ENCODE data around the gene LYRM1.
"Not testable (repeated sequence)": the region's sequence is repeated elsewhere in the genome, so short reads cannot be mapped to it uniquely, and the experiment has no call there.

The LYRM1 gene

DNA sequence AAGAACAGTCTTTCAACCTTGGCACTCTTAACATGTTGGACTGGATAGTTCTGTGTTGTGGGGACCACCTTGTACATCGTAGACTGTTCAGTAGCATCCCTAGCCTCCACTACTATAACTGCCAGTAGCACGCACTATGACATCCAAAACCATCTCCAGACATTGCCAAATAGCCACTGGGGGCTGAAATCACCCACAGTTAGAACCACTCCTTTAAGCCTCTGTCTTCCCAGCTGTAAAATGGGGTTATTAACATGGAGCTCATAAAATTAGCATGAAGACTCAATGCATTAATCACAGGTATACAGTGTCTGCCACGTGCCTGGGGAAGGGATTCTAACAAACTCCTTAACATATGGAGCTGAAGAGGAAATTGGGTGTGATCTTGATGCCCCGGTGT, 49.7 kb downstream of the LYRM1 start:
- TF ChIP-seq FOXP2 (optimal IDR thresholded peaks at IDR 0.05; ENCODE audit: control extremely low read depth, extremely low read length, insufficient read depth) (no peak), POLR2AphosphoS5 (IDR thresholded peaks at IDR 0.05; ENCODE audit: borderline replicate concordance, low read depth, low read length) (no peak), EZH2 (IDR thresholded peaks at IDR 0.05) (no peak)
- H3K4me3 ChIP-seq: no peak overlapping the region
- H3K36me3 ChIP-seq (ENCODE audit: insufficient read depth, low read length): no peaks in the 10 kb centered on the region
- H3K27ac ChIP-seq: no peak overlapping the region
- DNase-seq (ENCODE audit: low read depth, low spot score): no peak
- no peaks in the 10 kb centered on the region for H3K9me3 ChIP-seq (ENCODE audit: low read depth, low read length)
- H3K9ac ChIP-seq (ENCODE audit: insufficient read length): no peak overlapping the region

DNA sequence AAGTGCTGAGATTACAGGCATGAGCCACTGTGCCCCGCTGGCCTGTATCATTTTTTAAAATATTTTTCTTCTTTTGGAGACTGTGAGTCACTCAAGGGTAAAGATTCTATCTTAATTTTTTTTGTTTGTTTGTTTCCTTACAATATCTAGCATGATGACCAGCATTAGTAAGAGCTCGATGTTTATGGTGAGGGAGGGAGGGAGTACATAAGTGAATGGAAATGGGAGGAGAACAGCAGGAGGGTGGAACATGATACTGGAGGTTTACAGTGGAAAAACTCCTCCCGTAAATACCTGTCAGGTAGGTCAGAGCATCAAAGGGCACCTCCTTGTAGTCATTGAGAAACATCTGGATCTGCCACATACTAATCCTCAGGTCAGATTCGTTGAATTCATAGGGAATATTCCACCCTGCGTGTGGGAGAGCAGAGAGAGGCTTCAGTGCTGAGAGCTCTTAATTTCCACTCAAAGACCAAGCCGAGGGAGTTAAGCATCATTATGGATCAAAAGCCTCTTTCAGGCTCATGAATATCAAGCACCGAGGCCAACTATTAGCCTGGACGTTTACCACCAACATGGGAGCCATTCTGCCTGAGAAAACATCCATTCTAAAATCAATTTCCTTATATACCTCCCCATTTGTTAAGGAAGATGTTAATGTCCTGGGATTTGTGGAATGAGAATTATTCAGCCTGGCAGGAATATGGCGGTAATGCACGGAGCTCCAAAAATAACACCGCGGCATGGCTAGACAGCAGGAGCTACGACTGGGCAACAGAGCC, 51.8 kb downstream of the LYRM1 start:
- DNase-seq (ENCODE audit: low read depth, low spot score): no peak

DNA sequence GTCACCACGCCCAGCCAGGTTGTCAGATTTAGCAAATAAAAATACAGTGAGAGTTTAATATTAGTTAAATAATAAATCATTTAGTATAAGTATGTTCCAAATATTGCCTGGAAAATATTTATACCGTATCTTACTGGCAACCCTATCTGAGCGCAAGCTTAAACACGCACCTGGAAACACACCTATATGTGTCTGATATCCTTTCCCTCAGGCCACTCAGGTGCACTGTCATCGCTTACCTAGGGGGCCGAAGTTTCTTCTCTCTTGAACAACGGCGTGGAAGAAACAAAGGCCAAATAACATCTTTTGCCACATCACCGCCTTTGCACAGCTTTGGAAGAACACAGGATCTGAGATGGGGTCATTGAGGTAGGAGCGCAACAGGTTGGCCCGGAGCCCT, 54.0 kb downstream of the LYRM1 start:
- no peak overlapping the region for H3K27ac ChIP-seq
- H3K4me3 ChIP-seq: no peak overlapping the region
- no peaks in the 10 kb centered on the region for H3K36me3 ChIP-seq (ENCODE audit: insufficient read depth, low read length)
- TF ChIP-seq POLR2AphosphoS5 (IDR thresholded peaks at IDR 0.05; ENCODE audit: borderline replicate concordance, low read depth, low read length) (no peak), EZH2 (IDR thresholded peaks at IDR 0.05) (no peak), FOXP2 (optimal IDR thresholded peaks at IDR 0.05; ENCODE audit: control extremely low read depth, extremely low read length, insufficient read depth) (no peak)
- no peak for DNase-seq (ENCODE audit: low read depth, low spot score)
- H3K9ac ChIP-seq (ENCODE audit: insufficient read length): no peak overlapping the region
- H3K9me3 ChIP-seq (ENCODE audit: low read depth, low read length): no peaks in the 10 kb centered on the region

More for the DNA sequence above, 51.8 kb downstream of the LYRM1 start:
- Histone ChIP-seq H3K9ac (ENCODE audit: insufficient read length) (no peak overlapping the region), H3K4me3 (no peak overlapping the region), H3K9me3 (ENCODE audit: low read depth, low read length) (no peaks in the 10 kb centered on the region), H3K36me3 (ENCODE audit: insufficient read depth, low read length) (no peaks in the 10 kb centered on the region), H3K27ac (no peak overlapping the region)
- TF ChIP-seq FOXP2 (optimal IDR thresholded peaks at IDR 0.05; ENCODE audit: control extremely low read depth, extremely low read length, insufficient read depth): no peak
- TF ChIP-seq EZH2 (IDR thresholded peaks at IDR 0.05): no peak
- no peak for TF ChIP-seq POLR2AphosphoS5 (IDR thresholded peaks at IDR 0.05; ENCODE audit: borderline replicate concordance, low read depth, low read length)

DNA sequence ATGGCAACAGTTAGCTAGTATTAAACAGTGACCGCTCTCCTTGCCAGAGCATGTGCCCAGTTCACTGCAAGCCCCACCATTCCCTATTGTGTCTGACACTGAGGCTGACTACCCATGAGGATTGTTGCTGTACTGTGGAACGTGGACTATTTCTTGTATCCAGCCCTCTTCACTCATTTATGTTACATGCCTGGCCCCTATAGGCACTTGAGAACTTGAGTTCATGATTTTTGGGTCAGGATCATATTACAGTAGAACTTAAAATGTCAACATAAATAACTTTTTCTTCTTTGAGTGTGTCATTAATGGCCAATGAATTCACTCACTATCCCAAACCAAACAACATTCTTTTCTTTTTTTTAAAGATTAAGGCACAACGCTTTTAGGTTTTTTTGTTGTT, 55.7 kb downstream of the LYRM1 start:
- H3K9ac ChIP-seq (ENCODE audit: insufficient read length): no peak overlapping the region
- no peaks in the 10 kb centered on the region for H3K36me3 ChIP-seq (ENCODE audit: insufficient read depth, low read length)
- no peaks in the 10 kb centered on the region for H3K9me3 ChIP-seq (ENCODE audit: low read depth, low read length)
- no peak overlapping the region for H3K4me3 ChIP-seq
- DNase-seq (ENCODE audit: low read depth, low spot score): no peak
- no peak overlapping the region for H3K27ac ChIP-seq
- TF ChIP-seq FOXP2 (optimal IDR thresholded peaks at IDR 0.05; ENCODE audit: control extremely low read depth, extremely low read length, insufficient read depth) (no peak), EZH2 (IDR thresholded peaks at IDR 0.05) (no peak), POLR2AphosphoS5 (IDR thresholded peaks at IDR 0.05; ENCODE audit: borderline replicate concordance, low read depth, low read length) (no peak)

DNA sequence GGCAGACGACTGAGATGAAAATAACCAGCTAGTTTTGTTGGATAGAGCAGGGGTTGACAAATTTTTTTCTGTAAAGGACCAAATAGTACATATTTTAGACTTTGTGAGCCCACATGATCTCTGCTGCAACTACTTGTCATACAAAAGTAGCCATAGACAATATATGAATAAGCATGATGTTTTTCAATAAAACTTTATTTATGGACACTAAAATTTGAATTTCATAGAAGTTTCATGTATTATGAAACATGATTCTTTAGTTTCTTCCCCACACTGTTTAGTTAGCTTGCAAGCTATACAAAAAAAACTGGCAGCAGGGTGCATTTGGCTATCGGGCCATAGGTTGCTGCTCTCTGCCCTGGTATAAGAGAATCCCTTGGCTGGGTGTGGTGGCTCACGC, 56.6 kb downstream of the LYRM1 start:
- no peak overlapping the region for H3K27ac ChIP-seq
- no peaks in the 10 kb centered on the region for H3K9me3 ChIP-seq (ENCODE audit: low read depth, low read length)
- no peak for DNase-seq (ENCODE audit: low read depth, low spot score)
- H3K9ac ChIP-seq (ENCODE audit: insufficient read length): no peak overlapping the region
- no peak overlapping the region for H3K4me3 ChIP-seq
- no peak for TF ChIP-seq FOXP2 (optimal IDR thresholded peaks at IDR 0.05; ENCODE audit: control extremely low read depth, extremely low read length, insufficient read depth)
- no peak for TF ChIP-seq EZH2 (IDR thresholded peaks at IDR 0.05)
- no peak for TF ChIP-seq POLR2AphosphoS5 (IDR thresholded peaks at IDR 0.05; ENCODE audit: borderline replicate concordance, low read depth, low read length)
- H3K36me3 ChIP-seq (ENCODE audit: insufficient read depth, low read length): no peaks in the 10 kb centered on the region

DNA sequence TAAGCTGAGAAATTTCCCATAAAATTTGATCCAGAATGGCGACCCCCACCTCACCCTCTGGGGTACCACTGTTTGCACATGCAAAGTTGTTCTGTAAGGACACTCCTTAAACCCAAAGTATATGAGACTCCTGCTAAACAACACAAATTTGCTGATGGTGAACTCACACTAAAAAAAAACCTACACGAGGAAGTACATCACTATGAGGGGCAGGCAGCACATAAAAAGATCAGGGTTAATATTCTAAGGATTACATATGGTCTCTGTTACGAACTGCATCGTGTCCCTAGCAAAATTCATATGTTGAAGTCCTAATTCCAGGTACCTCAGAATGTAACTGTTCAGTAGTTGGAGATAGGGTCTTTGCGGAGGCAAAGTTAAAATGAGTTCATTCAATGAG, 60.3 kb downstream of the LYRM1 start:
- DNase-seq (ENCODE audit: low read depth, low spot score): no peak
- no peak for TF ChIP-seq FOXP2 (optimal IDR thresholded peaks at IDR 0.05; ENCODE audit: control extremely low read depth, extremely low read length, insufficient read depth)
- TF ChIP-seq EZH2 (IDR thresholded peaks at IDR 0.05): no peak
- TF ChIP-seq POLR2AphosphoS5 (IDR thresholded peaks at IDR 0.05; ENCODE audit: borderline replicate concordance, low read depth, low read length): no peak

DNA sequence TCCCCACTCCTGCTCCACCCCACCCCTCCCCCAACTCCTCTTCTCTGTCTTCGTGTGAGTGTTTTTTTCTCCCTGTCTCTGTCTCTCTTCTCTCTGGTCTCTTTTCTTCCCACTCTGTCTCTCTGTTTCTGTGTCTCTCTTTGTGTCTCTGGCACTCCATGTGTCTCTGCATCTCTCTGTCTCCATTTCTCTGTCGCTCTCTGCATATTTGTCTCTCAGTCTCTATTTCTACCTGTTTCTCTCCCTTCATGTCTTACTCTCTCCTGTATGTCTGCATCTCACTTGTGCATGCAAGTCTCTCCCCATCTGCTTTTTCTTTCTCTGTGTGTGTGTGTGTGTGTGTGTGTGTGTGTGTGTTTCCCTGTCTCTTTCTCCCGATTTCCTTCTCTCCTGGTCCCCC, 68.2 kb downstream of the LYRM1 start:
- H3K36me3 ChIP-seq (ENCODE audit: insufficient read depth, low read length): no peaks in the 10 kb centered on the region
- H3K4me3 ChIP-seq: no peak overlapping the region
- H3K9me3 ChIP-seq (ENCODE audit: low read depth, low read length): no peaks in the 10 kb centered on the region
- DNase-seq (ENCODE audit: low read depth, low spot score): no peak
- no peak overlapping the region for H3K27ac ChIP-seq
- no peak overlapping the region for H3K9ac ChIP-seq (ENCODE audit: insufficient read length)
- TF ChIP-seq FOXP2 (optimal IDR thresholded peaks at IDR 0.05; ENCODE audit: control extremely low read depth, extremely low read length, insufficient read depth): no peak
- TF ChIP-seq POLR2AphosphoS5 (IDR thresholded peaks at IDR 0.05; ENCODE audit: borderline replicate concordance, low read depth, low read length): no peak
- no peak for TF ChIP-seq EZH2 (IDR thresholded peaks at IDR 0.05)

More for the DNA sequence above, 60.3 kb downstream of the LYRM1 start:
- no peak overlapping the region for H3K27ac ChIP-seq
- no peaks in the 10 kb centered on the region for H3K9me3 ChIP-seq (ENCODE audit: low read depth, low read length)
- H3K4me3 ChIP-seq: no peak overlapping the region
- H3K36me3 ChIP-seq (ENCODE audit: insufficient read depth, low read length): no peaks in the 10 kb centered on the region
- no peak overlapping the region for H3K9ac ChIP-seq (ENCODE audit: insufficient read length)

DNA sequence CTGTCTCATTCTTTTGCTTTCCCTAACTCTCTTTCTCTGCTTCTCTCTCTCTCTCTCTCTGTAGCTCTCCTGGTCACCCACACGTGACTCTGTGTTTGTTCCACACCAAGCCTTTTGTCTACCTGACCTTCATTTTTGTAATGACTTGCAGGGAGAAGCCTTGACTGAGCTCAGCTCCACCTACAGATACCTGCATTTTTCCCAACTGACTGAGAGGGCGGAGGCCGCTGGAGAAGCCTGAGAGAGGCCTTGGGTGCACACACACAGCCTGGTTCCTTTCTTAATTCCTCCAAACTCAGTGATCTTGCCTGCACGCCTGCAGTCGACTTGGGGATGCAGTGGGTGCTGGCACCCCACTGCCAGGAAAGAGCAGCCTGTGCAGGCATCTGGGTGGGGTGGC, 68.8 kb downstream of the LYRM1 start:
- TF ChIP-seq POLR2AphosphoS5 (IDR thresholded peaks at IDR 0.05; ENCODE audit: borderline replicate concordance, low read depth, low read length): no peak
- no peak for TF ChIP-seq FOXP2 (optimal IDR thresholded peaks at IDR 0.05; ENCODE audit: control extremely low read depth, extremely low read length, insufficient read depth)
- TF ChIP-seq EZH2 (IDR thresholded peaks at IDR 0.05): no peak
- H3K36me3 ChIP-seq (ENCODE audit: insufficient read depth, low read length): no peaks in the 10 kb centered on the region
- H3K27ac ChIP-seq: no peak overlapping the region
- no peaks in the 10 kb centered on the region for H3K9me3 ChIP-seq (ENCODE audit: low read depth, low read length)
- H3K9ac ChIP-seq (ENCODE audit: insufficient read length): no peak overlapping the region
- DNase-seq (ENCODE audit: low read depth, low spot score): no peak
- no peak overlapping the region for H3K4me3 ChIP-seq

DNA sequence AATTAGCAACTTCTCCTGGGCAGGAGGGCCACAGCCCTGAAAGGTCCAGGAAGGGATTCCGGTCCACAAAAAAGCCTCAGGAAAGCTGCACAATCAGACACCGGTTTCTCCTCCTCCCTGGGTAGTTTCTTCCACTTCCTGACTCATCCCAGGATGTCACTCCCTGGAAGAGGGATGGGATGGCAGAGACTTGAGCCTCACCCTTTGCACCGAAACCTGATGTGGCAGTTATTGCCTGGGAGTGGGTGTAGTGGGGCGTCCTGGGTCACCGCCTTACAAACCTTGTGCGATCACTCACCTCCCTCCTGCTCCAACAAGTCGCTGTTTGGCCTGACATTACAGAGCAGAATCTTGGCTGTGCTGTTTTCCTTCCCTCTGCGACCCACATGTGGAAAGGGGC, 70.8 kb downstream of the LYRM1 start:
- TF ChIP-seq FOXP2 (optimal IDR thresholded peaks at IDR 0.05; ENCODE audit: control extremely low read depth, extremely low read length, insufficient read depth): no peak
- TF ChIP-seq POLR2AphosphoS5 (IDR thresholded peaks at IDR 0.05; ENCODE audit: borderline replicate concordance, low read depth, low read length): no peak
- TF ChIP-seq EZH2 (IDR thresholded peaks at IDR 0.05): no peak
- DNase-seq (ENCODE audit: low read depth, low spot score): no peak
- no peak overlapping the region for H3K4me3 ChIP-seq

DNA sequence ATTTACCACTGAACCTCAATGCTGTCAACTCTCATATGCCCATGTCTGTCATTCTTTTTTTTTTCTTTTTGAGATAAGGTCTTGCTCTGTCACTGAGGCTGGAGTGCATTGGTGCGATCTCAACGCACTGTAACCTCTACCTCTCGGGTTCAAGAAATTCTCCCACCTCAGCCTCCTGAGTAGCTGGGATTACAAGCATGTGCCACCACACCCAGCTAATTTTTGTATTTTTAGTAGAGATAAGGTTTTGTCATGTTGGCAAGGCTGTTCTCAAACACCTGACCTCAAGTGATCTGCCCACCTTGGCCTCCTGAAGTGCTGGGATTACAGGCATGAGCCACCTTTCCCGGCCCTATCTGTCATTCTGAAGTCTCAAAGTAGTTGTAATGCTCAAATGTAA, 72.6 kb downstream of the LYRM1 start:
- H3K36me3 ChIP-seq (ENCODE audit: insufficient read depth, low read length); DNase-seq (ENCODE audit: low read depth, low spot score); H3K27ac ChIP-seq; H3K9me3 ChIP-seq (ENCODE audit: low read depth, low read length); H3K9ac ChIP-seq (ENCODE audit: insufficient read length); H3K4me3 ChIP-seq: not testable (repeated sequence)

More for the DNA sequence above, 70.8 kb downstream of the LYRM1 start:
- H3K9me3 ChIP-seq (ENCODE audit: low read depth, low read length): no peaks in the 10 kb centered on the region
- H3K27ac ChIP-seq: no peak overlapping the region
- H3K9ac ChIP-seq (ENCODE audit: insufficient read length): no peak overlapping the region
- H3K36me3 ChIP-seq (ENCODE audit: insufficient read depth, low read length): no peaks in the 10 kb centered on the region
